T1000 (cell line): ENCODE data around the gene ZBED3.
A peak's percentile ranks its signal among the peaks of the same experiment; 100 is the strongest.

Experiments
- DNase-seq: peaks from one replicate; lab custom pipeline; 2025; ENCODE audit warnings: mixed read lengths; lab: John Stamatoyannopoulos, UW

ZBED3 gene

GRCh38 chr5:77076961-77077828 lies 9.9 kb downstream of the ZBED3 start:
- peak; percentile 8 for DNase-seq

GRCh38 chr5:77074745-77075144 lies 12.3 kb downstream of the ZBED3 start:
- DNase-seq, result no peak

DNA sequence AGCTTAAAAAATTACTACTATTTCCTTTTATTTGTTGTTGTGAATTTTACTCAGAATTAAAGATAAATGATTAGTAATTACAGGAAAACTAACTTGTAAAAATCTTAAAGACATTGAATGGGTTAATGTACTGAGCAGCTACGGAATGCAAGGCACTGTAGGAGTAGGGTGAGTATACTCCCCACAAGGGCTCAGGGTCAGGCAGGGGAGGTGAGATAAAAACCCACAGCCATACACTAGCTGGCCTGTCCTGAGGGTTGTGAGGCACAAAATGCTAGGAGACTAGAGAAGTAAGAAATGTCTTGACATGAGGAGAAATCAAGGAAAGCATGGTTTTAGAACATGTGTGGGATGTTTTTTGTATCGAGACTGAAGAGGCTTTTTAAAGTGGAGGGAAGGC lies 13.4 kb downstream of the ZBED3 start:
- DNase-seq, result no peak

DNA sequence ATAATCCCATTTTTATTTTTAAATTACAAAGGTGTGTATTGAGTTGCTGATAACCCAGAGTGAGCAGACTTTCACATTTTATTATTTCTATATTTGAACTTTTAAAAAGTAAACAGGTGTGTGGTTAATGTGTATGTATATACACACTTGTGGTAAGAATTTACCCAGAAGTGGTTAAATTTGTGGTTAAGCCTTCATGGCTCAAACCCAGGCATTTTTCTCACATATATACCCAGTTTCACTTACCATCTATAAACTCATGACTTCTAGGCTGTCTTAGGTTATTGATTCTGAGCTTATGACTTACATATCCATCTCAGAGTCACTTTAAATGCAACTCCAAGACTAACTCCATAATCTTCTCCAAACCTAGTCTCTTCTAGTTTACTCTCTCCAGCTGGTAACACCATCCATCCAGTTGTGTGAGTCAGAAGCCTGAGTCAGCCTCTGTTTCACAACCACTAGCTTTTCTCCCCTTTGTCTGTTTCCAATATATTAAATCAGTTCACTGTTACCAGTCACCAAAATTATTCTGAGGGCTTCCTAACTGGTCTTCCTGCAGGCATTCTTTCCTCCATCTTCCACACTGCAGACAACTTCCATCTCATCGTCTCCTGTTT lies 20.2 kb downstream of the ZBED3 start:
- DNase-seq, result no peak

- no peak for DNase-seq
These were observed 20.9 kb downstream of the ZBED3 start for GRCh38 chr5:77066184-77066583.

DNA sequence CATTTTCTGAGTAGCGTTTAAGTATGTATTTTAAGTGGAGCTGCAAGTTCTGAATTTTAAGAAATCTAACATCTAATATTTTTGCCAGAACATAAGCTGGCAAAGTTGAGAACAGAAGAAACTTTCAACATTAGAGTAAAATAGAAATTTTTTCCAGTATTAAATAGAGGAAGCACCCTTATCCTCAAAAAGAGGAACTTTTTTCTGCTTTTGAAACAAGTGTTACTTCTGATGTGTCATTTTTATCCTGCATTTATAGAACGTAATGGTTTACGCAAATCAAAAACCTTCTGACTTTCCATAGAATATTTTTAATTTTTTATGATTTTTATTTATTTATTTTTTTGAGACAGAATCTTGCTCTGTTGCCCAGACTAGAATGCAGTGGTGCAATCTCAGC lies 21.8 kb downstream of the ZBED3 start:
- no peak for DNase-seq

GRCh38 chr5:77064040-77064439 lies 23.0 kb downstream of the ZBED3 start:
- no peak for DNase-seq

DNA sequence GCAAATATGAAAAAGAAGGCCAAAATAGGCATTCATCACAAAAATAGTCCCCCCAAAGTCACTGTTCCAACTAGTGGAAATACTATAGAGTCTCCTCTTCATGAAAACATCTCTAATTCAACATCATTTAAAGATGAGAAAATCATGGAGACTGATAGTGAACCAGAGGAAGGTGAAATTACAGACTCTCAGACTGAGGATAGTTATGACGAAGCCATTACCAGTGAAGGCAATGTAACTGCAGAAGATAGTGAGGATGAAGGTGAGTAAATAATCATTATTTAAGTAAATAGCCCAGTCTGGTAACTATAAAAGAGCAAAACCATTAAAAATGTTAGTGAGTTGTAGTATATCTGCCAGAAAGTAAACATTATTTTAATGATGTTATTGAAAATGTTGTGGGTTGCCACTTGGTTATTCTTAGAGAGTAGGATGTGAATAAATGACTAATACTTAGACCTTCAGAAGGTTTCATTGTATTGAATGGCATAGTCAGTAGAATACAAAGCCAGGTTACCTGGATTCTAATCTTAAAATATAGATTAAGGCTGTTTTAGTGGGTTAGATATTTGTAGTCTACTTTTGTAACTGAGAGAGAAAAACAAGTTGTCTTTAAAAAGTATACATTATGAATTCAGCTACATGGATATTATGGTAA lies 40.5 kb downstream of the ZBED3 start:
- no peak for DNase-seq

DNA sequence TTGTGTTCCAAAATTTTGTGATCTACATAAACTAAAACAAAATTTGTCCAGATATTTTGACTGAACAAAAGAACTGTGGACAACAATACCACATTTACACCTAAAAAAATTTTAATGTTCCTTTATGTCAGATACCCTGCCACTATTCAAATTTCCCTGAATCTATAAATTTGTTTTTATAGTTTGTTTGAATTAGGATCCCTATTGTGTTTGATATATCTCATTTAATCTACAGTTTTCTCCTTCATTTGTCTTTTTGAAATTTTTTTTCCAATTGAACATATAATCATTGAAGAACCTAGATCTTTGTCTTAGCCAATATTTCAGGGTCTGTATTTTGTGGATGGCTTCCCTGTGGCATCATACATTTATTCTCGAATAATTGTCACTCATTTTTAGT lies 51.1 kb downstream of the ZBED3 start:
- no peak for DNase-seq

GRCh38 chr5:77033338-77033737 lies 53.7 kb downstream of the ZBED3 start:
- no peak for DNase-seq

DNA sequence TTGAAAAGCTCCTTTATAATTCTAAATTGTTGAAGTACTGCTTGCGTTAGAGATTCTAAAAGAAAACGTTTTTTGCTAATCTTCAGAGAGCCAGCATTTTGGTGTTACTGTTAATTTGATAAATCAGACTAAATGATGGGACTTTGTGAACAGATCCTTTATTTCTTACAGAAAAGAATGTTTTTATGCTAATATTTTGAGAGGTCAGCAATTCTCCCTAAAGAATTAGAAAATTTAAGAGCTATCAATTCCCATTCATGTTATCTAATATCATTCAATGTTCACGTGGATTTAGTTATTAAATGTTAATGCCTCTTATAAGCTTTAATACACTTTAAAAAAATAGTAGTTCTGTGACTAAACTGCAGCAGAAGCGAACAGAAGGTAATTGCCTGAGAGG lies 54.5 kb downstream of the ZBED3 start:
- DNase-seq, result no peak

DNA sequence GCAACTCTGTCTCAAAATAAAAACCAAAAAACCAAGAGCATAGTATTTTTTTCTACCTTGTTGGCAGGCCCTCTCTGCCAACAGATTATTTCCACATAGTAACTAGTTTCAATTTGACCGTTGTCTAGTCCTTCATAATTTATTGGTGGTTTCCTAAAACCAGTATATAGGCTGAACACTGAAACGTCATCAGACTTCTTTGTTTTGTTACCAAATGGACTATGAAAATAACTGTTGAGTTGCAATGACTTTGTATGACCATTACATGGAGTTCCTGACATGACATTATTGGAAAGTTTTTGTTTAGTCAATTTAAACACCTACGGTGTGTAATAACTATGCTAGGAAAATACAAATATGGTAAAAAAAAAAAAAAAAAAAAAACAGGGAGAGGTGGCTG lies 55.2 kb downstream of the ZBED3 start:
- no peak for DNase-seq

DNA sequence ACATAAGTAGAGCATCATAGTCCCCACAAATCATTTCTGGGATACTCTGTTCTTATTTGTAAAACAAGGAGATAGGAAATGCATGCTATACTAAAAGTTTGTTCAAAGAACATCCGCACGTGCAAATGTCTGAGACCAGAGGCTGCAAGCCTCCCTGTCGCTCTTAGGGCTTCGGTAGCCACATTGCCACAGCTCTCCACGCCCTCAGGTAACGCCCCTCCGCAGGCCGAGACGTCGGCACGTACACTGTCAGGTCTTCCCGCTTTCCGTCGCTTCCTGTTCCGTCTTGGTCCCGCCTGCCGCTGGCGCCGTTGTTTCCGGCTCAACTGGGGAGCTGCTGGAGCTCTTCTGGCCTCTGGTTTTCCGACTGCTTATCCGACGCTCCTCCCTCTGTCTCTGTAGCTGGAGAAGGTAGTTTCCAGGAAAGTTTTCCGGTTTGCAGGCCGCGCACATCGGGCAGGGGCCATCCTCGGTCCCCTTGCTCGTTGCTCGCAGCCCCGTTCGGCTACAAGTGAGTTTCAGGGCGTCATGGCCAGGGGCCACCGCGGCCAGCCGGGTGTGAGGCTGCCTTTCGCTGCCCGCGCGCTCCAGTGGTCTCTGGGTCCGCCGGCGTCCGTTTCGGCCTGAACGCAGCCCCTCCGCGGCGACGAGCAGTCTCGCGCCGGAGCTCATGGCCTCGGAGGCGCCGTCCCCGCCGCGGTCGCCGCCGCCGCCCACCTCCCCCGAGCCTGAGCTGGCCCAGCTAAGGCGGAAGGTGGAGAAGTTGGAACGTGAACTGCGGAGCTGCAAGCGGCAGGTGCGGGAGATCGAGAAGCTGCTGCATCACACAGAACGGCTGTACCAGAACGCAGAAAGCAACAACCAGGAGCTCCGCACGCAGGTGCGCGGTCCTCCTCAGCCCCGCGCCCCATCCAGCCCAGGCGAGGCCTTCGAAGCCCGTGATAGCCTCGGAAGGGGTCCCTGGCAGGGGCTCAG lies 56.7 kb downstream of the ZBED3 start, which contains the start of gene AGGF1:
Gene AGGF1 (plus strand): TSS at position 308 of the 975 bp plus-strand sequence. CDS start 363 bp downstream, at position 671.
- peak; percentile 71 for DNase-seq

DNA sequence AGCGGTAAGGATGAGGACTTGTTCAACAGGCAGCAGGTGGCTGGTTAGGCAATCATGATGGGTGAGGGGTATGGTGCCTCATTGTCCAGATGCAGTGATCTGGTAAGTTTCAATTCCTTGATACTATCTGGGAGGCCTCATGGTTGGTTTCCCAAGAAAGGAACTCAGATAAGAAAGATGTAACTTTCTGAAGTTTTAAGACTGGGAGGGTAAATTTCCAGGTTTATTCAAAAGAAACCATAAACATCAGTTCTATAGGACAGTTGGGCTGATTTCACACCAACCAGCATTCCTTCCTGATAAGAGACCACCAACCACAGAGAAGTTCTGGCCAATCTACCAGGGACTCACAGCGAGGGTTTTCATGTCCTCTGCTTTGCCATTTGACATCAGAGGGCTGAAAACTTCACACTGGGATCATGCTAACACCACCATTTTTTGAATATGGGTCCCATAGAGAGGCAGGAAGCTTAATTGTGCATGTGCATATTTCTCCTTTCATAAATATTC lies 57.7 kb downstream of the ZBED3 start:
- DNase-seq, result no peak

- no peak for DNase-seq
These were observed 58.3 kb downstream of the ZBED3 start for GRCh38 chr5:77028631-77029375.

- DNase-seq, result no peak
These were observed 62.6 kb downstream of the ZBED3 start for GRCh38 chr5:77024490-77024889.

DNA sequence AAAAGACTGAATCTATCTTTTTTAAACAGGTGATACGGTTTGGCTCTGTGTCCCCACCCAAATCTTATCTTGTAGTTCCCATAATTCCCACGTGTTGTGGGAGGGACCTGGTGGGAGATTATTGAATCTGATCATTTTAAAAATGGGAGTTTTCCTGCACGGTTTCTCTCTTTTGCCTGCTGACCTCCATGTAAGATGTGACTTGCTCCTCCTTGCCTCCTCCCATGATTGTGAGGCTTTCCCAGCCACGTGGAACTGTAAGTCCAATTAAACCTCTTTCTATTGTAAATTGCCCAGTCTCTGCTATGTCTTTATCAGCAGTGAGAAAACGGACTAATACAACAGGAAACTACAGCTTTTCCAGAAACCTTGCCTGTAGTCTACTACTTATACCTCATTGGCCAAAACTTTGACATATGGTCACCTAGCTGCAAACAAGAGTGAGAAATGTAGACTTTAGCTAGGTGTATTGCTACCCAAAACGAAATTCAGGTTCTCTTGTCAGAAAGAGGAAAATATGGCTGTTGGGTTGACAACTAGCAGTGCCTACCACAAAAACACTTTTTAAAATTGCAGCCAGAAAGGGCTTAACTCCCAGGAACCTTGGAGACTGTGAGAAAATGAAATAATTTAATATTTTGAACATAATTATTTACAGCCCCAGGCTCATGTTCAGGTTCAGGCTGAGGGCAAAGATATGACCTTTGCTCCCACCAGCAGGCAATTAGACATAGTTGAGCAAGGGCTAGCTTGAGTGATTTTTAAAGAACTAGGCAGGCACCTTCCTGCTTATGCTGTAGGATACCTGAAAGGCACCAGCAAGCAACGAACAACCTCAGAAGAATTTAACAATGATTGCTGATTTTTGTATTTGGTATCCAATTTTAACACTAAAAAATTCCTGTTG lies 64.3 kb downstream of the ZBED3 start:
- DNase-seq, result no peak
